Measurements from ENCODE around the gene RNF5.

GRCh38 chr6:32198866-32199265, 20.7 kb downstream of the RNF5 start:
- TF ChIP-seq ZNF791 (tag by site-specific recombination; IDR thresholded peaks at IDR 0.05) (no peak), HOXA7 (CRISPR knock-in tag; IDR thresholded peaks at IDR 0.05; ENCODE audit: borderline replicate concordance) (no peak), ZNF777 (tag by site-specific recombination; IDR thresholded peaks at IDR 0.05; ENCODE audit: borderline replicate concordance) (no peak), CTCF (tag by site-specific recombination; IDR thresholded peaks at IDR 0.05) (no peak), ZNF214 (tag by site-specific recombination; IDR thresholded peaks at IDR 0.05; ENCODE audit: borderline replicate concordance) (no peak), ZXDB (tag by site-specific recombination; IDR thresholded peaks at IDR 0.05) (no peak), ZNF580 (tag by site-specific recombination; IDR thresholded peaks at IDR 0.05) (no peak), HOXD13 (CRISPR knock-in tag; IDR thresholded peaks at IDR 0.05; ENCODE audit: borderline replicate concordance) (no peak), ZSCAN16 (tag by site-specific recombination; IDR thresholded peaks at IDR 0.05) (no peak), REST (tag by site-specific recombination; IDR thresholded peaks at IDR 0.05) (no peak), ZNF610 (tag by site-specific recombination; IDR thresholded peaks at IDR 0.05; ENCODE audit: borderline replicate concordance) (no peak), ZNF621 (tag by site-specific recombination; IDR thresholded peaks at IDR 0.05) (no peak), PRDM2 (tag by site-specific recombination; IDR thresholded peaks at IDR 0.05; ENCODE audit: borderline replicate concordance) (no peak)

Measured in HEK293 (cell line).